ENCODE results near the gene SLC2A3.
"Not testable (repeated sequence)": the region's sequence is repeated elsewhere in the genome, so short reads cannot be mapped to it uniquely, and the experiment has no call there.

DNA sequence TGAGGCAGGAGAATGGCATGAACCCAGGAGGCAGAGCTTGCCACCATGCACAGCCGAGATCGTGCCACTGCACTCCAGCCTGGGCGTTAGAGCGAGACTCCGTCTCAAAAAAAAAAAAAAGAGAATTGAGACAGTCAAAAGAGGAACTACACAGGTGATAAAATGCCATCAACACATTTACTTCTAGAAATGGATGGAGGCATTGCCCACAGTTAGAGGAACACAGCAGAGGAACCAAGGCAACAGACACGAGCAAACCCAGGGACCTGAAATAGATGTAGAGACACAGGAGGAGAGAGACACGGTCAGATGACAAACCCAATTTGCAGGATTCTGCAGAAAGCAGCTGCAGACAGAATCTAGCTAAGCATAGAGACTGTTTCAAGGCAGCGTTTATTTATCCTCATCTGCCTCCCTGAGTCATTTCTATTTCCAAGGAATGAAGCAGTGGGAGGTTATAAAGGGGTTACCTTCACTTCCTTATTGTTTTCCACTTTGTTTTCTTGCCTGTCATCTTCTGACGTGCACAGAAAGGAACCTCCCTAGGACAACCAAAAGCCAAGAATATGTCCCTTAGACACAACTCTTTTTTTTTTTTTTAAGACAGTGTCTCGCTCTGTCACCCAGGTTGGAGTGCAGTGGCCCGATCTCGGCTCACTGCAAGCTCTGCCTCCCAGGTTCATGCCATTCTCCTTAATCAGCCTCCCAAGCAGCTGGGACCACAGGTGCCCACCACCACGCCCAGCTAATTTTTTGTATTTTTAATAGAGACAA is 41.6 kb upstream of the SLC2A3 start:
- TF ChIP-seq, protein P1, sequence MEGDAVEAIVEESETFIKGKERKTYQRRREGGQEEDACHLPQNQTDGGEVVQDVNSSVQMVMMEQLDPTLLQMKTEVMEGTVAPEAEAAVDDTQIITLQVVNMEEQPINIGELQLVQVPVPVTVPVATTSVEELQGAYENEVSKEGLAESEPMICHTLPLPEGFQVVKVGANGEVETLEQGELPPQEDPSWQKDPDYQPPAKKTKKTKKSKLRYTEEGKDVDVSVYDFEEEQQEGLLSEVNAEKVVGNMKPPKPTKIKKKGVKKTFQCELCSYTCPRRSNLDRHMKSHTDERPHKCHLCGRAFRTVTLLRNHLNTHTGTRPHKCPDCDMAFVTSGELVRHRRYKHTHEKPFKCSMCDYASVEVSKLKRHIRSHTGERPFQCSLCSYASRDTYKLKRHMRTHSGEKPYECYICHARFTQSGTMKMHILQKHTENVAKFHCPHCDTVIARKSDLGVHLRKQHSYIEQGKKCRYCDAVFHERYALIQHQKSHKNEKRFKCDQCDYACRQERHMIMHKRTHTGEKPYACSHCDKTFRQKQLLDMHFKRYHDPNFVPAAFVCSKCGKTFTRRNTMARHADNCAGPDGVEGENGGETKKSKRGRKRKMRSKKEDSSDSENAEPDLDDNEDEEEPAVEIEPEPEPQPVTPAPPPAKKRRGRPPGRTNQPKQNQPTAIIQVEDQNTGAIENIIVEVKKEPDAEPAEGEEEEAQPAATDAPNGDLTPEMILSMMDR (IDR thresholded peaks at IDR 0.05): not testable (repeated sequence)
- TF ChIP-seq POLR2A, POLR2AphosphoS5 (IDR thresholded peaks at IDR 0.05): not testable (repeated sequence)
